Measurements from ENCODE around the gene SPNS3.

The SPNS3 gene

DNA sequence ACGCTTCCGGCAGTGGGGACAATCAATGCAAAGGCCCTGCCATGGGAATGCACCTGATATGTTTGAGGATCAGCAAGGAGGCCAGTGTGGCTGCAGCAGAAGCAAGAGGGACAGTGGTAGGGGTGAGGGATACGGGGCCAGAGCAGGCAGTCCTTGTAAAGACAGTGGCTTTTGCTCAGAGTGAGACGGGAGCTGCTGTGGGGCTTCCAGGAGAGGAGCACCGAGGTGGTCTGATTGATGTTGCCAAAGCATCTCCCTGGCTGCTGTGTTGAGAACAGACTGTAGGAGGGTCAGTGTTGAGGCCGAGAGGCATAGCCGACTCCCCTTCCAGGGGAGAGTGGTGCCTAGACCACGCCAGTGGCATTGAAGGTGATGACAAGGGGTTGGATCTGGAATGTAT is 53.6 kb downstream of the SPNS3 start:
- Histone ChIP-seq H3K4me3 (no peak overlapping the region), H3K27me3 (peaks cover 0 to 8% of the 10 kb centered on the region in 2 donors), H3K36me3 (no peaks in the 10 kb centered on the region), H3K9me3 (no peaks in the 10 kb centered on the region), H3K27ac (no peak overlapping the region), H3K4me1 (peaks cover 0 to 3% (median 0%) of the 10 kb centered on the region in 4 donors)
- DNase-seq: no peak
- TF ChIP-seq, protein P1, sequence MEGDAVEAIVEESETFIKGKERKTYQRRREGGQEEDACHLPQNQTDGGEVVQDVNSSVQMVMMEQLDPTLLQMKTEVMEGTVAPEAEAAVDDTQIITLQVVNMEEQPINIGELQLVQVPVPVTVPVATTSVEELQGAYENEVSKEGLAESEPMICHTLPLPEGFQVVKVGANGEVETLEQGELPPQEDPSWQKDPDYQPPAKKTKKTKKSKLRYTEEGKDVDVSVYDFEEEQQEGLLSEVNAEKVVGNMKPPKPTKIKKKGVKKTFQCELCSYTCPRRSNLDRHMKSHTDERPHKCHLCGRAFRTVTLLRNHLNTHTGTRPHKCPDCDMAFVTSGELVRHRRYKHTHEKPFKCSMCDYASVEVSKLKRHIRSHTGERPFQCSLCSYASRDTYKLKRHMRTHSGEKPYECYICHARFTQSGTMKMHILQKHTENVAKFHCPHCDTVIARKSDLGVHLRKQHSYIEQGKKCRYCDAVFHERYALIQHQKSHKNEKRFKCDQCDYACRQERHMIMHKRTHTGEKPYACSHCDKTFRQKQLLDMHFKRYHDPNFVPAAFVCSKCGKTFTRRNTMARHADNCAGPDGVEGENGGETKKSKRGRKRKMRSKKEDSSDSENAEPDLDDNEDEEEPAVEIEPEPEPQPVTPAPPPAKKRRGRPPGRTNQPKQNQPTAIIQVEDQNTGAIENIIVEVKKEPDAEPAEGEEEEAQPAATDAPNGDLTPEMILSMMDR (IDR thresholded peaks at IDR 0.05): no peak
- intact Hi-C loops (cut with DNase I; ENCODE audit: low total_unique reads): no loop called here

DNA sequence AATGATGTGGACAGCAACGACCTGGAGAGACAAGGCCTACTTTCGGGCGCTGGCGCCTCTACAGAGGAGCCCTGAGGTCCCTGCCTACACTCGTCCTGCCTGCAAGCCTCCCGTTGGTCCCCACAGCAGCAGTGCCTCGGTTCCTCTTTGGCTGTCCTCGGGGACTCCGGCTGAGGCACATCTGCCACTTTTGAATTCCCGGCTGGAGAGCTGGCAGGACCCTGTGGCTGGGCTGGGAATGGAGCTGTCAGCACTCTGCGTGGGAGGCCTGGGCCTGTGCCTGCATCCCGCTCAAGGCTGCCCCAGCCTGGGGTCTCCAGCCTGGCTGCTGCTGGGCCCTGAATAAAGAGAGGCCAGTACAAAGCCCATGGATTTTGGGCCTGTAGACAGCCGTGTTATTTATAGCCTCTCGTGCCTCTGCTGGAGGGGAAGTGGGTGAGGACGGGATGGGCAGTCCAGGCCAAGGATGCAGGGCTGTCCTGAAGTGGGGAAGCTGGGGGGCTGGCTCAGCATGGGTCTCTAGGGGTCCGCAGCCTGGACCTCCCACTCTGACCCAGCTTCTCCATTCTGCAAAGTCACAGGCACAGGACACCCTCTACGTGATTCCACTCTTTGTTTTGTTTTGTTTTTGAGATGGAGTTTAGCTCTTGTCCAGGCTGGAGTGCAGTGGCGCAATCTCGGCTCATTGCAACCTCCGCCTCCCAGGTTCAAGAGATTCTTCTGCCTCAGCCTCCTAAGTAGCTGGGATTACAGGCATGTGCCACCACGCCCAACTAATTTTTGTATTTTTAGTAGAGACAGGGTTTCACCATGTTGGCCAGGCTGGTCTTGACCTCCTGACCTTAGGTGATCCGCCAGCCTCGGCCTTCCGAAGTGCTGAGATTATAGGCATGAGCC is 54.3 kb downstream of the SPNS3 start:
- no peaks in the 10 kb centered on the region for H3K27me3 ChIP-seq
- H3K4me3 ChIP-seq: no peak overlapping the region
- H3K36me3 ChIP-seq: no peaks in the 10 kb centered on the region
- H3K27ac ChIP-seq: no peak overlapping the region
- TF ChIP-seq, protein P1 (IDR thresholded peaks at IDR 0.05): no peak
- H3K9me3 ChIP-seq: no peaks in the 10 kb centered on the region
- peaks cover 0 to under 1% (median 0%) of the 10 kb centered on the region in 4 donors for H3K4me1 ChIP-seq
- no peak for DNase-seq
- intact Hi-C loops (cut with DNase I; ENCODE audit: low total_unique reads): no loop called here

DNA sequence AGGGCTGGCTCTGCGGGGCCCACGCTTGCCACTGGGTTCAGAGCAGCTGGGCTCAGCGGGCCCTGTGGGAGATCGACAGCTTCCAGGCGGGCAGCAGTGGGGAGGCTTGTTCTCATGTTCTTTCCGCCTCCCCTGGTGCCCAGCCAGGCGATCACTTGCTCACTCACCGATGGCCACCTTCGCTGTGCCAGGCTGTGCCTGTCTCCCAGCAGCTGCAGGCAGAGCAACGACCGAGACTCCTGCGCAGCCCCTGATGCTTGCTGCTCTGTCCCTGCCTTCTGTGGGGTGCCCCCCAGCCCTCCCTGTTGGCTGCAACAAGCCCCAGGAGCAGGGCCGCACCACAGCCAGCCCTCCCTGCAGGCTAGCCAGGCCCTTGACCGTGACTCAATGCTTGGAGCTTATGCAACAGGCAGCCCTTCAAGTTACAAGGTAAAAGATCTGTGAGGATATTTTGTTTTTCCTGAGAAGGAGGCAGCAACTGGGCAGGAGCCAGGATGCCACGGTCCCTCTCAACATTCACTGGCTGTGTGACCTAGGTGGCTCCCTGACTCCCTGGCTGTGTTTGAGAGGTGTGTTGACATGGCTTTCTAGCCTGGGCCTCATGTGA is 55.4 kb downstream of the SPNS3 start:
- H3K27ac ChIP-seq: no peak overlapping the region
- H3K4me1 ChIP-seq: no peaks in the 10 kb centered on the region

GRCh38 chr17:4490109-4490591 is 56.4 kb downstream of the SPNS3 start:
- intact Hi-C loops (cut with DNase I; ENCODE audit: low total_unique reads): no loop called here
- DNase-seq: no peak
- TF ChIP-seq, protein P1 (IDR thresholded peaks at IDR 0.05): no peak
- no peak overlapping the region for H3K27ac ChIP-seq
- no peaks in the 10 kb centered on the region for H3K36me3 ChIP-seq
- no peaks in the 10 kb centered on the region for H3K27me3 ChIP-seq
- H3K4me1 ChIP-seq: no peaks in the 10 kb centered on the region
- no peaks in the 10 kb centered on the region for H3K9me3 ChIP-seq
- no peak overlapping the region for H3K4me3 ChIP-seq

More for the DNA sequence above, 55.4 kb downstream of the SPNS3 start:
- no peaks in the 10 kb centered on the region for H3K36me3 ChIP-seq
- no peak overlapping the region for H3K4me3 ChIP-seq
- no peaks in the 10 kb centered on the region for H3K9me3 ChIP-seq
- intact Hi-C loops (cut with DNase I; ENCODE audit: low total_unique reads): no loop called here
- H3K27me3 ChIP-seq: no peaks in the 10 kb centered on the region
- DNase-seq: no peak
- TF ChIP-seq, protein P1 (IDR thresholded peaks at IDR 0.05): no peak

- Histone ChIP-seq H3K9me3 (no peaks in the 10 kb centered on the region), H3K27me3 (no peaks in the 10 kb centered on the region), H3K4me1 (no peaks in the 10 kb centered on the region), H3K27ac (no peak overlapping the region), H3K4me3 (no peak overlapping the region), H3K36me3 (no peaks in the 10 kb centered on the region)
- intact Hi-C loops (cut with DNase I; ENCODE audit: low total_unique reads): no loop called here
- DNase-seq: no peak
- TF ChIP-seq, protein P1 (IDR thresholded peaks at IDR 0.05): no peak
These were observed 56.9 kb downstream of the SPNS3 start for GRCh38 chr17:4490637-4491061.
